ENCODE results near the gene IFNK.

IFNK gene

GRCh38 chr9:27539479-27540441 lies 15.7 kb downstream of the IFNK start:
- H3K4me1 Mint-ChIP-seq (ENCODE audit: low read depth) = peaks cover 3% of the 10 kb centered on the region
- H3K4me3 Mint-ChIP-seq = no peak overlapping the region
- H3K36me3 Mint-ChIP-seq (ENCODE audit: low read depth) = peaks cover 2% of the 10 kb centered on the region
- H3K27ac Mint-ChIP-seq = no peak overlapping the region
- H3K27me3 Mint-ChIP-seq (ENCODE audit: low read depth) = no peaks in the 10 kb centered on the region
- H3K9me3 Mint-ChIP-seq = no peaks in the 10 kb centered on the region

GRCh38 chr9:27540502-27540901 lies 16.4 kb downstream of the IFNK start:
- Mint-ChIP-seq H3K36me3 (ENCODE audit: low read depth) (peaks cover 2% of the 10 kb centered on the region), H3K27me3 (ENCODE audit: low read depth) (no peaks in the 10 kb centered on the region), H3K27ac (no peak overlapping the region), H3K9me3 (no peaks in the 10 kb centered on the region), H3K4me1 (ENCODE audit: low read depth) (peaks cover 3% of the 10 kb centered on the region), H3K4me3 (no peak overlapping the region)

- no peak overlapping the region for H3K4me3 Mint-ChIP-seq
- H3K9me3 Mint-ChIP-seq = no peaks in the 10 kb centered on the region
- H3K4me1 Mint-ChIP-seq (ENCODE audit: low read depth) = peaks cover 3% of the 10 kb centered on the region
- peaks cover 2% of the 10 kb centered on the region for H3K36me3 Mint-ChIP-seq (ENCODE audit: low read depth)
- no peak overlapping the region for H3K27ac Mint-ChIP-seq
- no peaks in the 10 kb centered on the region for H3K27me3 Mint-ChIP-seq (ENCODE audit: low read depth)
These were observed 17.6 kb downstream of the IFNK start for GRCh38 chr9:27541740-27542139.

- Mint-ChIP-seq H3K4me1 (ENCODE audit: low read depth) (peaks cover 3% of the 10 kb centered on the region), H3K4me3 (no peak overlapping the region), H3K9me3 (no peaks in the 10 kb centered on the region)
These were observed 18.4 kb downstream of the IFNK start for GRCh38 chr9:27542508-27542907.

GRCh38 chr9:27545471-27545870 lies 21.4 kb downstream of the IFNK start:
- H3K36me3 Mint-ChIP-seq (ENCODE audit: low read depth) = peaks cover 2% of the 10 kb centered on the region
- no peaks in the 10 kb centered on the region for H3K9me3 Mint-ChIP-seq

More at GRCh38 chr9:27542508-27542907, 18.4 kb downstream of the IFNK start:
- Mint-ChIP-seq H3K27me3 (ENCODE audit: low read depth) (no peaks in the 10 kb centered on the region), H3K36me3 (ENCODE audit: low read depth) (peaks cover 2% of the 10 kb centered on the region), H3K27ac (no peak overlapping the region)

GRCh38 chr9:27548055-27548741 lies 24.1 kb downstream of the IFNK start:
- no peak overlapping the region for H3K27ac Mint-ChIP-seq
- no peak overlapping the region for H3K4me3 Mint-ChIP-seq
- no peaks in the 10 kb centered on the region for H3K27me3 Mint-ChIP-seq (ENCODE audit: low read depth)
- H3K36me3 Mint-ChIP-seq (ENCODE audit: low read depth) = peaks cover 6% of the 10 kb centered on the region
- no peaks in the 10 kb centered on the region for H3K9me3 Mint-ChIP-seq
- no peaks in the 10 kb centered on the region for H3K4me1 Mint-ChIP-seq (ENCODE audit: low read depth)

More at GRCh38 chr9:27545471-27545870, 21.4 kb downstream of the IFNK start:
- no peaks in the 10 kb centered on the region for H3K4me1 Mint-ChIP-seq (ENCODE audit: low read depth)
- H3K4me3 Mint-ChIP-seq = no peak overlapping the region
- no peak overlapping the region for H3K27ac Mint-ChIP-seq
- H3K27me3 Mint-ChIP-seq (ENCODE audit: low read depth) = no peaks in the 10 kb centered on the region

GRCh38 chr9:27549196-27549755 lies 25.2 kb downstream of the IFNK start:
- no peaks in the 10 kb centered on the region for H3K4me1 Mint-ChIP-seq (ENCODE audit: low read depth)
- H3K27ac Mint-ChIP-seq = no peak overlapping the region
- peaks cover 14% of the 10 kb centered on the region for H3K36me3 Mint-ChIP-seq (ENCODE audit: low read depth)
- H3K9me3 Mint-ChIP-seq = no peaks in the 10 kb centered on the region
- H3K27me3 Mint-ChIP-seq (ENCODE audit: low read depth) = no peaks in the 10 kb centered on the region
- H3K4me3 Mint-ChIP-seq = no peak overlapping the region

- Mint-ChIP-seq H3K4me3 (no peak overlapping the region), H3K36me3 (ENCODE audit: low read depth) (peaks cover 14% of the 10 kb centered on the region), H3K27ac (no peak overlapping the region), H3K4me1 (ENCODE audit: low read depth) (no peaks in the 10 kb centered on the region), H3K9me3 (no peaks in the 10 kb centered on the region), H3K27me3 (ENCODE audit: low read depth) (no peaks in the 10 kb centered on the region)
These were observed 30.6 kb downstream of the IFNK start for GRCh38 chr9:27554712-27555111.

GRCh38 chr9:27556470-27556869 lies 32.4 kb downstream of the IFNK start:
- Mint-ChIP-seq H3K36me3 (ENCODE audit: low read depth) (peaks cover 13% of the 10 kb centered on the region), H3K4me1 (ENCODE audit: low read depth) (no peaks in the 10 kb centered on the region), H3K27me3 (ENCODE audit: low read depth) (no peaks in the 10 kb centered on the region)

GRCh38 chr9:27558307-27558706 lies 34.2 kb downstream of the IFNK start:
- Mint-ChIP-seq H3K4me3 (no peak overlapping the region), H3K9me3 (no peaks in the 10 kb centered on the region), H3K36me3 (ENCODE audit: low read depth) (peaks cover 11% of the 10 kb centered on the region), H3K4me1 (ENCODE audit: low read depth) (peaks cover 2% of the 10 kb centered on the region), H3K27ac (no peak overlapping the region), H3K27me3 (ENCODE audit: low read depth) (no peaks in the 10 kb centered on the region)

More at GRCh38 chr9:27556470-27556869, 32.4 kb downstream of the IFNK start:
- H3K9me3 Mint-ChIP-seq = no peaks in the 10 kb centered on the region
- H3K27ac Mint-ChIP-seq = no peak overlapping the region
- H3K4me3 Mint-ChIP-seq = no peak overlapping the region

GRCh38 chr9:27560457-27560856 lies 36.4 kb downstream of the IFNK start:
- no peaks in the 10 kb centered on the region for H3K9me3 Mint-ChIP-seq
- peaks cover 16% of the 10 kb centered on the region for H3K4me1 Mint-ChIP-seq (ENCODE audit: low read depth)
- no peak overlapping the region for H3K4me3 Mint-ChIP-seq
- H3K27ac Mint-ChIP-seq = no peak overlapping the region
- peaks cover 12% of the 10 kb centered on the region for H3K36me3 Mint-ChIP-seq (ENCODE audit: low read depth)
- H3K27me3 Mint-ChIP-seq (ENCODE audit: low read depth) = no peaks in the 10 kb centered on the region

GRCh38 chr9:27561685-27562084 lies 37.6 kb downstream of the IFNK start:
- H3K27me3 Mint-ChIP-seq (ENCODE audit: low read depth) = no peaks in the 10 kb centered on the region
- no peak overlapping the region for H3K4me3 Mint-ChIP-seq
- H3K9me3 Mint-ChIP-seq = no peaks in the 10 kb centered on the region
- H3K27ac Mint-ChIP-seq = no peak overlapping the region
- peaks cover 15% of the 10 kb centered on the region for H3K36me3 Mint-ChIP-seq (ENCODE audit: low read depth)
- peaks cover 18% of the 10 kb centered on the region for H3K4me1 Mint-ChIP-seq (ENCODE audit: low read depth)

- H3K4me3 Mint-ChIP-seq = no peak overlapping the region
- H3K9me3 Mint-ChIP-seq = no peaks in the 10 kb centered on the region
- H3K27me3 Mint-ChIP-seq (ENCODE audit: low read depth) = no peaks in the 10 kb centered on the region
- peaks cover 24% of the 10 kb centered on the region for H3K36me3 Mint-ChIP-seq (ENCODE audit: low read depth)
- H3K27ac Mint-ChIP-seq = no peak overlapping the region
- H3K4me1 Mint-ChIP-seq (ENCODE audit: low read depth) = peaks cover 18% of the 10 kb centered on the region
These were observed 39.8 kb downstream of the IFNK start for GRCh38 chr9:27563738-27564430.

- peaks cover 24% of the 10 kb centered on the region for H3K36me3 Mint-ChIP-seq (ENCODE audit: low read depth)
- no peaks in the 10 kb centered on the region for H3K9me3 Mint-ChIP-seq
- H3K4me3 Mint-ChIP-seq = no peak overlapping the region
- H3K4me1 Mint-ChIP-seq (ENCODE audit: low read depth) = peaks cover 18% of the 10 kb centered on the region
- H3K27ac Mint-ChIP-seq = peak overlapping the region; percentile 26
- no peaks in the 10 kb centered on the region for H3K27me3 Mint-ChIP-seq (ENCODE audit: low read depth)
These were observed 40.6 kb downstream of the IFNK start for GRCh38 chr9:27564670-27565069.
